Transverse colon (tissue), 4 donors: ENCODE measurements around the gene TTLL3. TPM values are rescaled to one million over a fixed set of nuclear protein-coding genes. Genes with fewer than 3 reads are reported as not detected.

Source experiments
- DNase-seq: peaks from one replicate; pipeline ENCODE4 v3.0.0-alpha.2; 2019
- H3K27ac ChIP-seq, 4 donors: fragments of 200-600 bp; sonication (generic); 2 replicates each; pipeline ENCODE4 v1.5.1; 2016 to 2018; ENCODE audit warnings: inconsistent platforms in 4 of 4
- H3K27me3 ChIP-seq: fragments of 200-600 bp; sonication (generic); 2 replicates; pipeline ENCODE4 v1.5.1; 2017; ENCODE audit warnings: inconsistent platforms
- H3K36me3 ChIP-seq, 4 donors: fragments of 200-600 bp; sonication (generic); 2 replicates each; pipeline ENCODE4 v1.5.1; 2017 to 2019; ENCODE audit warnings: inconsistent platforms in 4 of 4
- H3K4me1 ChIP-seq, 4 donors: fragments of 200-600 bp; sonication (generic); 2 replicates each; pipeline ENCODE4 v1.5.1; 2017 to 2020; ENCODE audit warnings: inconsistent platforms in 4 of 4
- H3K4me3 ChIP-seq, 4 donors: fragments of 200-600 bp; sonication (generic); 1 replicate in 1 of 4; 2 replicates in 3 of 4; pipeline versions ENCODE4 v1.5.1 to v1.6.1; 2017 to 2019; ENCODE audit warnings: inconsistent platforms in 4 of 4
- H3K9me3 ChIP-seq, 2 donors: fragments of 200-600 bp; sonication (generic); 2 replicates each; pipeline ENCODE4 v1.5.1; 2017 to 2019; ENCODE audit warnings: inconsistent platforms in 2 of 2
- EP300 ChIP-seq: sonication (generic); formaldehyde crosslinking; IDR thresholded peaks from one replicate; pipeline ENCODE4 v1.6.1; 2017; ENCODE audit warnings: antibody characterized with exemption, low read depth
- POLR2A ChIP-seq: fragments of 450-650 bp; IDR thresholded peaks from one replicate; pipeline ENCODE4 v1.6.1; 2016; ENCODE audit warnings: antibody characterized with exemption, mild to moderate bottlenecking, moderate library complexity
- POLR2AphosphoS5 ChIP-seq, 3 donors: sonication (generic); formaldehyde crosslinking; IDR thresholded peaks; one replicate each; pipeline ENCODE4 v1.6.1; 2016; ENCODE audit warnings: antibody characterized with exemption in 3 of 3
- WGBS, 2 donors: methylation state at CpG; one replicate each; pipeline ENCODE4 v1.1.5; 2018; ENCODE audit warnings: low coverage in 1 of 2; 5-methylcytosine and 5-hydroxymethylcytosine counted together
- in situ Hi-C, 4 donors: fragments of 200-750 bp; cut with MboI; loops; one replicate each; pipeline versions ENCODE4 v1.15.0 to v1.15.1; 2017; ENCODE audit warnings: low sequenced_read_pairs in 3 of 4, low pct_ligation_motif_present in 1 of 4, low pct_unique_long_range_greater_than_20kb in 1 of 4
- intact Hi-C: fragments of 100-400 bp; cut with DNase I; formaldehyde crosslinking; loops from one replicate; pipeline ENCODE4 v1.15.1; 2023; ENCODE audit warnings: low total_unique reads
- total RNA-seq, 4 donors: library from RNA; depleted of rRNA; stranded (reverse); fragments of >200 nt; gene quantifications; one replicate each; pipeline ENCODE4 v1.1.0, GENCODE V29; 2016
- TF ChIP-seq, protein P1 (sequence below), 5 experiments: fragments of 200-600 bp in 3 of 5; fragments of 450-650 bp in 2 of 5; sonication (generic) in 3 of 5; IDR thresholded peaks; 1 replicate in 2 of 5; 2 replicates in 3 of 5; pipeline ENCODE4 v1.5.1; 2016 to 2017; ENCODE audit warnings: antibody characterized with exemption in 5 of 5, inconsistent platforms in 3 of 5, mild to moderate bottlenecking in 2 of 5, moderate library complexity in 1 of 5

TTLL3 gene
- total RNA-seq, 4 donors from 2014 or later, result 47.4 to 352 (median 154) TPM

- DNase-seq, result no peak
- H3K36me3 ChIP-seq, result no peaks in the 10 kb centered on the region
Observed at GRCh38 chr3:9820543-9820942, 10.5 kb downstream of the TTLL3 start.

DNA sequence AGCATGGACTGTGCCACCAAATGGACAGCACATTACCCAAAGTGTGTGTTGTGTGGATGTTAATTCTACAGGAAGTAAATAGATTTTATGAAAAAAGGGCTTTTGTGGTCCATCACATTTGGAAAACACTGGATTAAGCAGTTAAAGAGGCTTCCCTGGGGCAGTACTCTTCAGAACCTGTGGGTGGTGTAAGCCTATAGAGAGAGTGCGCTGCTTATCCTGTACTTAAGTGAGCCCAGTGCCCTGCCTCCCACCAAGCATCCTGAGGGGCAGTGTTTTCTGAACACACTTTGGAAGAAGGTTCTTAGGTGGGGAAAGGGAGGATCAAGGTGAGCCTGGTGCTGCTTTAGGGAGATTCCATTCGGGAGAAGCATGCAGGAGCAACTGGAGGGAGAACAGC, 10.9 kb downstream of the TTLL3 start:
- Histone ChIP-seq H3K27me3 (no peaks in the 10 kb centered on the region), H3K4me3 (no peak overlapping the region), H3K36me3 (no peaks in the 10 kb centered on the region), H3K4me1 (no peaks in the 10 kb centered on the region), H3K9me3 (no peaks in the 10 kb centered on the region), H3K27ac (no peak overlapping the region)
- intact Hi-C loops, result no loop called here
- 80 to 88% methylated on average over 2 of the region's 2 CpGs for WGBS, 2 donors
- in situ Hi-C loops, result no loop called here
- TF ChIP-seq POLR2A, result no peak
- TF ChIP-seq POLR2AphosphoS5 (IDR thresholded peaks at IDR 0.05), result no peak
- TF ChIP-seq, protein P1, sequence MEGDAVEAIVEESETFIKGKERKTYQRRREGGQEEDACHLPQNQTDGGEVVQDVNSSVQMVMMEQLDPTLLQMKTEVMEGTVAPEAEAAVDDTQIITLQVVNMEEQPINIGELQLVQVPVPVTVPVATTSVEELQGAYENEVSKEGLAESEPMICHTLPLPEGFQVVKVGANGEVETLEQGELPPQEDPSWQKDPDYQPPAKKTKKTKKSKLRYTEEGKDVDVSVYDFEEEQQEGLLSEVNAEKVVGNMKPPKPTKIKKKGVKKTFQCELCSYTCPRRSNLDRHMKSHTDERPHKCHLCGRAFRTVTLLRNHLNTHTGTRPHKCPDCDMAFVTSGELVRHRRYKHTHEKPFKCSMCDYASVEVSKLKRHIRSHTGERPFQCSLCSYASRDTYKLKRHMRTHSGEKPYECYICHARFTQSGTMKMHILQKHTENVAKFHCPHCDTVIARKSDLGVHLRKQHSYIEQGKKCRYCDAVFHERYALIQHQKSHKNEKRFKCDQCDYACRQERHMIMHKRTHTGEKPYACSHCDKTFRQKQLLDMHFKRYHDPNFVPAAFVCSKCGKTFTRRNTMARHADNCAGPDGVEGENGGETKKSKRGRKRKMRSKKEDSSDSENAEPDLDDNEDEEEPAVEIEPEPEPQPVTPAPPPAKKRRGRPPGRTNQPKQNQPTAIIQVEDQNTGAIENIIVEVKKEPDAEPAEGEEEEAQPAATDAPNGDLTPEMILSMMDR (IDR thresholded peaks at IDR 0.05), result no peak
- TF ChIP-seq EP300, result no peak
- DNase-seq, result no peak

More at GRCh38 chr3:9820543-9820942, 10.5 kb downstream of the TTLL3 start:
- in situ Hi-C loops (no loop called here), intact Hi-C loops (no loop called here)
- 87 to 92% methylated on average over 3 to 11 of the region's 12 CpGs for WGBS, 2 donors
- Histone ChIP-seq H3K4me1 (no peaks in the 10 kb centered on the region), H3K9me3 (no peaks in the 10 kb centered on the region), H3K27me3 (no peaks in the 10 kb centered on the region), H3K27ac (no peak overlapping the region), H3K4me3 (no peak overlapping the region)
- no peak for TF ChIP-seq POLR2A
- TF ChIP-seq, protein P1 (IDR thresholded peaks at IDR 0.05), result no peak
- TF ChIP-seq EP300, result no peak
- no peak for TF ChIP-seq POLR2AphosphoS5 (IDR thresholded peaks at IDR 0.05)

- Histone ChIP-seq H3K4me1 (no peaks in the 10 kb centered on the region), H3K36me3 (no peaks in the 10 kb centered on the region), H3K27ac (no peak overlapping the region), H3K4me3 (no peak overlapping the region), H3K9me3 (no peaks in the 10 kb centered on the region), H3K27me3 (no peaks in the 10 kb centered on the region)
- TF ChIP-seq EP300, result no peak
- TF ChIP-seq POLR2AphosphoS5 (IDR thresholded peaks at IDR 0.05), result no peak
- TF ChIP-seq POLR2A, result no peak
- TF ChIP-seq, protein P1 (IDR thresholded peaks at IDR 0.05), result no peak
- intact Hi-C loops, result no loop called here
- DNase-seq, result no peak
- 66% methylated on average over 14 of the region's 14 CpGs; no CpG with 5 or more reads in 1 of the 2 donors for WGBS, 2 donors
- in situ Hi-C loops, result no loop called here
Observed at GRCh38 chr3:9825451-9826040, 15.5 kb downstream of the TTLL3 start.

DNA sequence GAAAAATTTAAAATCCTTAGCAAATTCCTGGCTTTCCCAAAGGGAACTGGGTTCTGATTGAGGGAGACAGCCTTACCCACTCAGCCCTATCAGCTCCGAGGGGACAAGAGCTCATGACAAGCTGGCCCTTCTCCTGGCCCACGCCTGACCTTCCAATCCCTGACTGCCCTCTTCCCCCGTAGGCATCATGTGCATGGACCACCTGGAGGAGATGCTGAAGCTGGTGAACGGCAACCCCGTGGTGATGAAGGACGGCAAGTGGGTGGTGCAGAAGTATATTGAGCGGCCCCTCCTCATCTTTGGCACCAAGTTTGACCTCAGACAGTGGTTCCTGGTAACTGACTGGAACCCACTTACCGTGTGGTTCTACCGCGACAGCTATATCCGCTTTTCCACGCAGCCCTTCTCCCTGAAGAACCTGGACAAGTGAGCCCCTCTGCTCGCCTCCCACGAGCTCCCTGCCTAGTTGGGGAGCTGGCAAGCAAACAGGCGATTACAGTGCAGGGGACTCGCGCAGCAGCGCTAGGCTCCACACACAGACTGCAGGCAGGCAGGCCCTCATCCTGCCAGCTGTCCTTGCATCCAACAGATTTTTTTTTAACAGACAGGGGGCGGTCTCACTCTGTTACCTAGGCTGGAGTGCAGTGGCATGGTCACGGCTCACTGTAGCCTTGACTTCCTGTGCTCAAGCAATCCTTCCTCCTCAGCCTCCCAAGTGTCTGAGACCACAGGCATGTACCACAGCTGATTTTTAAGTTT, 16.9 kb downstream of the TTLL3 start:
- TF ChIP-seq POLR2A, result no peak
- TF ChIP-seq, protein P1 (IDR thresholded peaks at IDR 0.05), result peak in 3 of 5 experiments; percentile 21 to 33 (median 29)
- 81 to 86% methylated on average over 3 to 20 of the region's 20 CpGs for WGBS, 2 donors
- in situ Hi-C loops (no loop called here), intact Hi-C loops (no loop called here)
- Histone ChIP-seq H3K27me3 (no peaks in the 10 kb centered on the region), H3K27ac (no peak overlapping the region), H3K9me3 (no peaks in the 10 kb centered on the region), H3K4me3 (no peak overlapping the region), H3K4me1 (no peaks in the 10 kb centered on the region), H3K36me3 (no peaks in the 10 kb centered on the region)
- DNase-seq, result peak; percentile 25
